Measurements from ENCODE around the gene SPRR5.

Gene SPRR5

DNA sequence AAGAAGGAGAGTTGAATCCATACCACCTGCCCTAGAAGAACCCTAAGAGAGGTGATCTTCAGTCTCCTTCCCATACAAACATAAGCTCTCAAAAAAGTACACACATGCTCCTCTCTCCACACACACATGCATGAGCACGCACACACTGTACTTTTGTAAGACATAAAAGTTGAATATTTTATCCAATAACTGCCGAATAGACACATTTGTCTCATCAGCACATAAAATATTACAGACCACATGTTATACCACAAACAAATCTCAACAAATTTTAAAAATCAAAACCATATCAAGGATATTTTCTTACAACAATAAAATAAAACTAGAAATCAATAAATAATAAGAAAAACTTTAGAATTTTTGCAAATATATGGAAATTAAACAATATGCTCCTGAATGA is 39.6 kb downstream of the SPRR5 start:
- no peak for DNase-seq

- DNase-seq, result no peak
Observed at GRCh38 chr1:152993186-152993585, 46.2 kb downstream of the SPRR5 start.

- DNase-seq, result no peak
Observed at GRCh38 chr1:152995842-152996241, 48.8 kb downstream of the SPRR5 start.

DNA sequence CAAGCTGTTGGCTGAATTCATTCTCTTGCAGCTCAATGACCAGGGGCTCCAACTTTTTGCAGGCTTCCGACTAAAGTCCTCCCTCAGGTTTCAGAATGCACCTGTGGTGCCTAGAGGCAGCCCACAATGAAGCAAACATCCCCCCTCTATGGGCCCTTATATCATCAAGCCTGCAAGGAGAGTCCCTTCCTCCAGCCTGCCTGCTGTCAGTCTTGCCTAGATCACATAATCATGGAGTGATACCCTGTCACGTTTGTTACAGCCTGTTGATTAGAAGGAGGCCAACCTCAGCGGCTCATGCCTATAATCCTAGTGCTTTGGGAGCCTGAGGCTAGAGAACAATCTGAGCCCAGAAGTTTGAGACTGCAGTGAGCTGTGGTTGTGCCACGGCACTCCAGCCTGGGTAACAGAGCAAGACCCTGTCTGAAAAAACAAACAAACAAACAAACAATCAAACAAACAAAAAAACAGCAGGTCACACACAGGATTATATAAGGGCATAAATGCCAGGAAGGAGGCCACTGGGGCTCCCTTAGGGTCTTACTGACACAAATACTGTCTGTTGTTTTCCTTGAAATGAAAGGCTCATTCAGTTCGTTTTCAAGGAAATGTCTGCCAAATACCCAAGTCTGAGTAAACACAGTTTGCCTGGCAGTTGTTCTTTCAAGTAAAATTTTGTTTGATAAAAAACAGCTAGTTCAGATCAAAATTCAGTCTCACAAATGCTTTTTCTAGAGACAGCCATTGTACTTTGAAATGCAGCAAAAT is 49.8 kb downstream of the SPRR5 start:
- no peak for DNase-seq

GRCh38 chr1:152997901-152998300 is 50.9 kb downstream of the SPRR5 start:
- DNase-seq, result no peak

DNA sequence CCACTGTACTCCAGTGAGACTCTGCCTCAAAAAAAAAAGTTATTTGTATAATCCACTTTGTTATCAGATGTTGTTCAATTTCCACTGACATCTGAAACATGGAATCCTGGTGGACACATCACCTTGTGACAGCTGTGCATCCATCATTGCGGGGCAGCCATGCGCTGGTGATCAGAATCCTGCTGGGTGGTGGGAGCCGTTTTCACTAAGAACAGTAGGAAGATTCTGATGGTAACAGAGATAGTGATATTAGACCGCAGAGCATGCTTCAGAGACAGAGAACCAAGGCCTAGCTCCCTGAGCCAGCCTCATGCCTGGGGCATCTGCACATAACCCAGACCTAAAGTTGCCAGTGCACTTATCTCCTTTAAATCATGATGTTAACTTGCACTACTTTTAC is 51.5 kb downstream of the SPRR5 start:
- no peak for DNase-seq
